Activated naive CD4-positive, alpha-beta T cell treated with anti-CD3 and anti-CD28 coated beads, Interleukin-2, amount 10 ng/mL, durations not matched to agents 7 days and 5 days (primary cell): ENCODE data around the gene ADAMTS3.
"Not testable (repeated sequence)": the region's sequence is repeated elsewhere in the genome, so short reads cannot be mapped to it uniquely, and the experiment has no call there.

Experiments
- CTCF ChIA-PET: fragments of 350-600 bp; sonication (Branson Sonifier 250); formaldehyde crosslinking; loops from one replicate; lab custom pipeline; 2021; ENCODE audit warnings: antibody characterized with exemption; lab: Charles Lee
- DNase-seq: peaks from one replicate; pipeline ENCODE4 v3.0.0-alpha.2; 2020
- H3K27ac Mint-ChIP-seq: one replicate; pipeline ENCODE4 v1.8.0; 2021; ENCODE audit warnings: mild to moderate bottlenecking, moderate library complexity, mixed read lengths
- H3K27me3 Mint-ChIP-seq: one replicate; pipeline ENCODE4 v1.8.0; 2021; ENCODE audit warnings: mild to moderate bottlenecking, mixed read lengths
- H3K36me3 Mint-ChIP-seq: one replicate; pipeline ENCODE4 v1.8.0; 2021; ENCODE audit warnings: mixed read lengths
- H3K4me1 Mint-ChIP-seq: one replicate; pipeline ENCODE4 v1.8.0; 2021; ENCODE audit warnings: mixed read lengths
- H3K4me3 Mint-ChIP-seq: one replicate; pipeline ENCODE4 v1.8.0; 2021; ENCODE audit warnings: mild to moderate bottlenecking, moderate library complexity, mixed read lengths
- H3K9me3 Mint-ChIP-seq: one replicate; pipeline ENCODE4 v1.8.0; 2021; ENCODE audit warnings: mixed read lengths

Gene ADAMTS3

GRCh38 chr4:72430988-72431387 is 138.0 kb downstream of the ADAMTS3 start:
- Mint-ChIP-seq H3K9me3 (no peaks in the 10 kb centered on the region), H3K36me3 (no peaks in the 10 kb centered on the region), H3K4me1 (no peaks in the 10 kb centered on the region), H3K27me3 (no peaks in the 10 kb centered on the region), H3K27ac (no peak overlapping the region), H3K4me3 (no peak overlapping the region)
- no peak for DNase-seq
- CTCF ChIA-PET: no interaction called here

DNA sequence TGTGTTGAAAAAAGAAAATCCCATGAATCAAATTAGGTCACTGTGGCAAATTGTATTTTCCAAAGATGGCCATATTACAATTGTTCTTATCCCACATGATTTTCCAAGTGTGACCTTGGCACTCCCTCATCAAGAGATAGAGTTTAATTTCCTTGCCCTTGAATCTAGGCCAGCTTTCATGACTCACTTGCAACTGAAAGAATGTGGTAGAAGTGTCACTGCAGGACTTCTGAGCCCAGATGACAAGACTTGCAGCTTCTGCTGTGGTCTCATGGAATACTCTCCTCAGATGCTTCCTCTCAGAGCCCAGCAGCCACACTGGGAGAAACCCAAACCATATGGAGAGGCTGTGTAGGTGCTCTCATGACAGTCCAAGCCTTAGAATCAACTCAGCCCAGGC is 139.0 kb downstream of the ADAMTS3 start:
- Mint-ChIP-seq H3K4me1 (no peaks in the 10 kb centered on the region), H3K4me3 (no peak overlapping the region), H3K36me3 (no peaks in the 10 kb centered on the region), H3K27ac (no peak overlapping the region), H3K27me3 (no peaks in the 10 kb centered on the region), H3K9me3 (no peaks in the 10 kb centered on the region)
- no peak for DNase-seq
- CTCF ChIA-PET: no interaction called here

DNA sequence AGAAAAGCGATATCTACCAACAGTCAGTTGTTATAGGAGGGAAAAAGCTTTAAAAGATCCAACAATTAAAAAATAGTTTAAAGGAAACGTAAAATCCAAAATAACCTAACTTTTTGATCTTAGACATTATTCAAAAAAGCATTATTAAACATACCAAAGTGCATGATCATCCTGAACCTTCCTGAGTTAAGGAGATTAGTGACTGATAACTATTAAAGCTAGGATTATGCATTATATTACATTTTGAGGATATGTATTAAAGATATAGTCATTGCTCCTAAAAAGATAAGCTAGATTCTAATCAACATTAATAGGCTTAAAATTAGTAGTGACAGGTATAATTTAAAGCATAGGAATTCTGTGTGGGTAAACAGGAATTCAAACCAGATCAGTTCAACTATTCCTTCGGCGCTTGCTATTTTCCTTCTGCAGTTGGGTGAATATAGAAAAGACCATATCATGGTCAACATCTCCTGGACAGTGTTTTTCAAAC is 139.6 kb downstream of the ADAMTS3 start:
- Mint-ChIP-seq H3K27ac (no peak overlapping the region), H3K9me3 (no peaks in the 10 kb centered on the region), H3K4me1 (no peaks in the 10 kb centered on the region), H3K27me3 (no peaks in the 10 kb centered on the region), H3K36me3 (no peaks in the 10 kb centered on the region), H3K4me3 (no peak overlapping the region)
- CTCF ChIA-PET: no interaction called here
- no peak for DNase-seq

GRCh38 chr4:72427057-72427456 is 142.0 kb downstream of the ADAMTS3 start:
- no peaks in the 10 kb centered on the region for H3K4me1 Mint-ChIP-seq
- CTCF ChIA-PET: no interaction called here
- H3K4me3 Mint-ChIP-seq: no peak overlapping the region
- no peaks in the 10 kb centered on the region for H3K36me3 Mint-ChIP-seq
- H3K9me3 Mint-ChIP-seq: no peaks in the 10 kb centered on the region
- no peak for DNase-seq
- no peaks in the 10 kb centered on the region for H3K27me3 Mint-ChIP-seq
- H3K27ac Mint-ChIP-seq: no peak overlapping the region

DNA sequence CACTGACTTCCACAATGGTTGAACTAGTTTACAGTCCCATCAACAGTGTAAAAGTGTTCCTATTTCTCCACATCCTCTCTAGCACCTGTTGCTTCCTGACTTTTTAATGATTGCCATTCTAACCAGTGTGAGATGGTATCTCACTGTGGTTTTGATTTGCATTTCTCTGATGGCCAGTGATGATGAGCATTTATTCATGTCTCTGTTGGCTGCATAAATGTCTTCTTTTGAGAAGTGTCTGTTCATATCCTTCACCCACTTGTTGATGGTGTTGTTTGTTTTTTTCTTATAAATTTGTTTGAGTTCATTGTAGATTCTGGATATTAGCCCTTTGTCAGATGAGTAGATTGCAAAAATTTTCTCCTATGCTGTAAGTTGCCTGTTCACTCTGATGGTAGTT is 143.1 kb downstream of the ADAMTS3 start:
- H3K9me3 Mint-ChIP-seq, H3K4me3 Mint-ChIP-seq, H3K27ac Mint-ChIP-seq, CTCF ChIA-PET, H3K4me1 Mint-ChIP-seq, H3K27me3 Mint-ChIP-seq, H3K36me3 Mint-ChIP-seq, DNase-seq: not testable (repeated sequence)

GRCh38 chr4:72424006-72424405 is 145.0 kb downstream of the ADAMTS3 start:
- DNase-seq: no peak
- Mint-ChIP-seq H3K9me3 (no peaks in the 10 kb centered on the region), H3K27me3 (no peaks in the 10 kb centered on the region), H3K36me3 (no peaks in the 10 kb centered on the region), H3K4me3 (no peak overlapping the region), H3K27ac (no peak overlapping the region), H3K4me1 (no peaks in the 10 kb centered on the region)
- CTCF ChIA-PET: no interaction called here

DNA sequence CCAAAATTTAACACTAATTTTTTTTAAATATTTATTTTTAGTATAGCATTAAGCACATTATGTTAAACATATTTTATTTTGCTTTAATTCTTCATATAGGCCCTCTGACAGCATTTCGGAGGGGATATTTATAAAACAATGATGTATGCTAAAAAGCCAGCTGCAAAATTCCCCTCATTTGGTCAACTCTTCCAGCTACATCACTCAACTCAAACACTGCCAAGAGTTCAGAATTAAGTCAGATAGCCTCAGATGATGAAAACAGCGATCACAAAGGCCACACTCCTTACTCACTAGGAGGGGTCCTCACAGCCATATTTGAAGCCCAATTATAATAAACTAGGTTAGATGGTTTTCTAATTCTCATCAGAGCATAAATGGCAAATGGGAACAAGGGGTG is 146.6 kb downstream of the ADAMTS3 start:
- Mint-ChIP-seq H3K4me3 (no peak overlapping the region), H3K36me3 (no peaks in the 10 kb centered on the region), H3K4me1 (no peaks in the 10 kb centered on the region), H3K27me3 (no peaks in the 10 kb centered on the region), H3K9me3 (no peaks in the 10 kb centered on the region), H3K27ac (no peak overlapping the region)
- CTCF ChIA-PET: interaction anchor here (0.5 kb wide), 1 partner anchor 32 kb away, joined by 4 read pairs; no protein-coding TSS in a partner anchor
- no peak for DNase-seq

DNA sequence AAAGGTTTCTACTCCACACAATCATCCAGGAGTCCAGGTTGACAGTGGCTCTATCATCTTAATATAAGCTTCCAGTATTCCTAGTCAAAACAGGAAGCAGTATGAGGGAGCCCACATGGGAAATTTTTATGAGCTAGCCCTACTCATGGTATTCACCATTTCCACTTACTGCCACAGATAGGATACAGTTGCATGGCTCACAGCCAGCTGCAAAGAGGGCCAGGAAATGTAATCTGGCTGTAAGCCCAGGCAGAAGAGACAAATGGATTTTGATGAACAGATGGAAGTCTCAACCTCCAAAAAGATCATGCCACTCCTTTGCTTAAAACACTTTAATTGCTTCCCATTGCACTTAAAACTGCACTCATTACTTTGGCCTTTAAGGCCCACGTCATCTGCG is 150.6 kb downstream of the ADAMTS3 start:
- H3K9me3 Mint-ChIP-seq: no peaks in the 10 kb centered on the region
- no peak for DNase-seq
- no peak overlapping the region for H3K4me3 Mint-ChIP-seq
- no peaks in the 10 kb centered on the region for H3K36me3 Mint-ChIP-seq
- H3K27ac Mint-ChIP-seq: no peak overlapping the region
- CTCF ChIA-PET: no interaction called here
- H3K4me1 Mint-ChIP-seq: no peaks in the 10 kb centered on the region
- H3K27me3 Mint-ChIP-seq: no peaks in the 10 kb centered on the region

DNA sequence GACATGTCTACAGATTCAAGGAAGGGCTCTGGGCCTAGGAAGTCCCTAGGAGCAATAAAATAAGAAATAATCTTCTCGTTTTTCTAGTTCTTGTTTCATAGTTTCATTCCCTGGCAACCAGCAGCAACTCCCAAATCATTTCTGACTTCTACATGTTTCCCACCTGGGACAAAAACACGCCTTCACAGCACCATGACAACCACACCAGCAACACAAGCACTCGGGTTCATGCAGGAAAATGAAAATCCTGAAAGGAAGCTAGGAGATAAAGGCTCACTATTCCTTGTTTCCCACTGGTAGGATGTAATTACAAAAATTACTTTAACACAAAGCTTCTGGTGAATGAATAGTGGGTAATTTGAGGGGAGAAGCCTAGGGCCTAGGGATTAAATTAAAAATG is 158.9 kb downstream of the ADAMTS3 start:
- Mint-ChIP-seq H3K27ac (no peak overlapping the region), H3K27me3 (no peaks in the 10 kb centered on the region)
- CTCF ChIA-PET: no interaction called here

GRCh38 chr4:72408568-72408967 is 160.5 kb downstream of the ADAMTS3 start:
- H3K9me3 Mint-ChIP-seq: no peaks in the 10 kb centered on the region
- H3K27ac Mint-ChIP-seq: no peak overlapping the region
- DNase-seq: no peak
- no peaks in the 10 kb centered on the region for H3K4me1 Mint-ChIP-seq
- no peaks in the 10 kb centered on the region for H3K36me3 Mint-ChIP-seq
- CTCF ChIA-PET: no interaction called here
- no peak overlapping the region for H3K4me3 Mint-ChIP-seq
- no peaks in the 10 kb centered on the region for H3K27me3 Mint-ChIP-seq

More for the DNA sequence above, 158.9 kb downstream of the ADAMTS3 start:
- no peaks in the 10 kb centered on the region for H3K9me3 Mint-ChIP-seq
- no peak for DNase-seq
- H3K36me3 Mint-ChIP-seq: no peaks in the 10 kb centered on the region
- H3K4me1 Mint-ChIP-seq: no peaks in the 10 kb centered on the region
- no peak overlapping the region for H3K4me3 Mint-ChIP-seq

- H3K27me3 Mint-ChIP-seq: no peaks in the 10 kb centered on the region
- H3K4me1 Mint-ChIP-seq: no peaks in the 10 kb centered on the region
- DNase-seq: no peak
- CTCF ChIA-PET: no interaction called here
- no peaks in the 10 kb centered on the region for H3K9me3 Mint-ChIP-seq
- no peak overlapping the region for H3K4me3 Mint-ChIP-seq
- no peak overlapping the region for H3K27ac Mint-ChIP-seq
- no peaks in the 10 kb centered on the region for H3K36me3 Mint-ChIP-seq
Observed at GRCh38 chr4:72405417-72405816, 163.6 kb downstream of the ADAMTS3 start.

- Mint-ChIP-seq H3K36me3 (no peaks in the 10 kb centered on the region), H3K27me3 (no peaks in the 10 kb centered on the region), H3K9me3 (no peaks in the 10 kb centered on the region), H3K27ac (no peak overlapping the region), H3K4me1 (no peaks in the 10 kb centered on the region), H3K4me3 (no peak overlapping the region)
- no peak for DNase-seq
- CTCF ChIA-PET: no interaction called here
Observed at GRCh38 chr4:72397314-72397713, 171.7 kb downstream of the ADAMTS3 start.

GRCh38 chr4:72394012-72394663 is 174.9 kb downstream of the ADAMTS3 start:
- CTCF ChIA-PET: interaction anchor here (0.7 kb wide), 1 partner anchor 45 kb away, joined by 3 read pairs; no protein-coding TSS in a partner anchor
- Mint-ChIP-seq H3K27ac (no peak overlapping the region), H3K9me3 (no peaks in the 10 kb centered on the region), H3K36me3 (no peaks in the 10 kb centered on the region), H3K27me3 (no peaks in the 10 kb centered on the region), H3K4me3 (no peak overlapping the region), H3K4me1 (no peaks in the 10 kb centered on the region)
- DNase-seq: no peak

GRCh38 chr4:72391281-72391680 is 177.7 kb downstream of the ADAMTS3 start:
- CTCF ChIA-PET: no interaction called here
- no peaks in the 10 kb centered on the region for H3K27me3 Mint-ChIP-seq

DNA sequence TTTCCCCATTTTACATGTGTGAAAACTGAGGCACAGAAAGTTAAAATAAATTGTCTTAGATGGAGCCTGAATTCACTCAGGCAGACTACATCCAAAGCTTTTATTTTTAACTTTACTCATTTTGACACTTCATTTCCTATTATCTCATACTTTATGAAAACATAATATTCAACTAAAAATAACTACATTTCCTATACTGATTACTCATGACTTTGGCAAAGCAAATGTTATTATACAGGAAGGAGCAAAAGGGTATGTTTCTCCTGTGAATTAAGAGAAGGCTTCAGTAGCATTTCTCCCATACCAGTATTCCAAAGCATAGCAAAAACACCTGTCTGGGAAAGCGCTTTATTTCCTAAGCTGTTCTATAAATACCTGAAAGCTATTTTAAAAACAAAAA is 178.6 kb downstream of the ADAMTS3 start:
- H3K36me3 Mint-ChIP-seq: no peaks in the 10 kb centered on the region
- DNase-seq: no peak
- H3K27me3 Mint-ChIP-seq: no peaks in the 10 kb centered on the region
- CTCF ChIA-PET: interaction anchor here (0.6 to 0.7 kb wide), 2 partner anchors 32 to 1209 kb away, joined by 3 to 4 read pairs; no protein-coding TSS in a partner anchor
- H3K9me3 Mint-ChIP-seq: no peaks in the 10 kb centered on the region
- no peak overlapping the region for H3K27ac Mint-ChIP-seq
- no peak overlapping the region for H3K4me3 Mint-ChIP-seq
- no peaks in the 10 kb centered on the region for H3K4me1 Mint-ChIP-seq

More at GRCh38 chr4:72391281-72391680, 177.7 kb downstream of the ADAMTS3 start:
- no peak for DNase-seq
- H3K9me3 Mint-ChIP-seq: no peaks in the 10 kb centered on the region
- no peak overlapping the region for H3K27ac Mint-ChIP-seq
- H3K4me1 Mint-ChIP-seq: no peaks in the 10 kb centered on the region
- H3K4me3 Mint-ChIP-seq: no peak overlapping the region
- no peaks in the 10 kb centered on the region for H3K36me3 Mint-ChIP-seq
